Ammon's horn (tissue), 1 donor: ENCODE data around the gene EIF3D.

Experiments
- DNase-seq: peaks from one replicate; pipeline ENCODE4 v3.0.0-alpha.2; 2016; ENCODE audit warnings: low spot score

Gene EIF3D

GRCh38 chr22:36466258-36466657 lies 62.7 kb downstream of the EIF3D start:
- DNase-seq: no peak

GRCh38 chr22:36465232-36466021 lies 63.5 kb downstream of the EIF3D start:
- no peak for DNase-seq

- no peak for DNase-seq
These were observed 64.2 kb downstream of the EIF3D start for GRCh38 chr22:36464715-36465231.

DNA sequence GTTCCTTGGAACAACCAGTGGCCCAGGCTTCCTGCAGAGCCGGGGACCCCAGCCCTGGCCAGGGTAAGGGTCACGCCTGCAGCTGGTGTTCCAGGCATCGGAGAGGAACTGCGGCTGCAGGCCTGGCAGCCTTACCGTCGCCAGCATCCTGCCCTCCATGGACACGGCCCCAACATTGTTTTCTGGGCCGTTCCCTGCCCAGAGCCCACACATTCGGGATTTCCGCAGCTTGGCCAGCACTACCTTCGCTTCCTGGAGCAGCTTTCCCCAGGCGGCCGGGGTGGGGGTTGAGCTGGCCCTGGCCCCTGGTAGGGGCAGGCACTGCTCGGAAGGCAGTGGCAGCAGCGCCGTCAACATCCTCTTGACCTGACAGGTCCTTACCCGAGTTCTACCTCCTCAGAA lies 65.2 kb downstream of the EIF3D start:
- DNase-seq: no peak

DNA sequence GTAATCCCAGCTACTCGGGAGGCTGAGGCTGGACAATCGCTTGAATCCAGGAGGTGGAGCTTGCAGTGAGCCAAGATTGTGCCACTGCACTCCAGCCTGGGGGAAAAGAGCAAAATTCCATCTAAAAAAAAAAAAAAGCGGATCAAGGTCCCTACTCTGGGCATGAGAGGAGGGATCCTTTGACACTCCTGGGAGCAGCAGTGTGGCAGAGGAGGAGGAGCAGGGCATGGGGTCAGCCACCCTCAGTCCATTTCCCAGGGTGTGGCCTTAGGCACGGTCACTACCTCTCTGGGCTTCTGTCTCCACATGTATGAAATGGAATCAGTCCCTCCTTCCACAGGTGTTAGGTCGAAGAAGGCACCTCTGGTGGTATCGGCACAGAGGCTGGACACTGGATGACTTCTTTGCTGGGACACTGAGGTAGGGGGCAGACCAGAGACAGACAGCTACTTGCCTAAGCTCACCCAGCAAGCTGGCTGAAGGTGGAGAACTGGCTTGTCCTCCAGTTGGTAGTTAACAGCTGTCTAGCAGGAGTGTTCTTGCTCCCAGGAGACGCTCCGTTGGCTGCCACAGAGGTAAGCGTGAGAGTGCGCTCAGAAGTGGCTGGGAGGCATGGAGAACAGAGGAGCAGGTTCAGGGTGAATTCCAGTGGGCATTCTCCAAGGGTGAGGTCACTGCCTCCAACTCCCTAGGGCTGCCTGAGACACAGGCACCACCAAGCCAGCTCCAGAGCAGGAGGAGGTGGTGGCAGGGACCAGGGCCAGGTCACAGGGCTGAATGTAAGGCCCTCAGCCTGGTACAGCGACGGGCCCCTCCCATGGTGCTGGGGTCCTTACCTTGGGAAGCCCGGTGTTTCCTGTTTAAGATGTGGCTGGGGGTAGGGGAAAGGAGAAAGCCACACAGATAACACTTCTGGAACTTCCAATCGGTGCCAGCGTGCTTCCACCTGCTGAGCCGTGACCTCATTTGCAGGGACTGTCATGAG lies 67.0 kb downstream of the EIF3D start:
- no peak for DNase-seq
